ENCODE data around the gene AKAP12. TPM values are rescaled to one million over a fixed set of nuclear protein-coding genes. Genes with fewer than 3 reads are reported as not detected.

AKAP12 gene
- total RNA-seq, 1 experiment from 2014 or later: 109 TPM

DNA sequence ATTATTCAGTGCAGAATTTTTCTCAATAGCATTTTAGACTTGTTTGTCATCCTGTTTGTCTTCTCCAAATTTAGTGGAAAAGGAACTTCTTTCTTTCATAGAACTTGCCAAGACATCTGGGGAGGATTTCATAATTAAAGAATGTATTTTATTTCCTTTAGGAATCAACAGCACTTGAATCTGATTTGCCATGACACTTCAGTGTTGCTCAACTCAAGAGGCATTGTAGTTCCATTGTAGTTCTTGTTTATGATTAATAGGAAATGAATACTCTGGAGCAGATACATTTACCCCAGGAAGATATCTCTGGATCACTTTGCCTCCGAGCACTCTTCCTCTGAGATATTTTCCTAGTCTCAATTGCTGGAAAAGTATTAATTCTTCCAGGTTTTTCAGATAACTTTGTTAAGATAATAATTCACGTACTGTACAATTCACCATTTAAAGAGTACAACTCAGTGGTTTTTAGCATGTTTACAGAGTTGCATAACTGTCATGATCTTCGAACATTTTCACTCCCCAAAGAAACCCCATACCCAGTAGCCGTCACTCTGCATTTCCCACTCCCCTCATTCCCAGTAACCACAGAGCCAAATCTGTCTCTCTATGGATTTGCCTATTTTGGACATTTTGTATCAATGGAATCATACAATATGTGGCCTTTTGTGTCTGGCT is 29.7 kb downstream of the AKAP12 start:
- no peak overlapping the region for H3K27ac ChIP-seq (ENCODE audit: low read length)
- ATAC-seq: no peak
- no peaks in the 10 kb centered on the region for H4K20me1 ChIP-seq (ENCODE audit: low read length)
- no peaks in the 10 kb centered on the region for H3F3A ChIP-seq (ENCODE audit: low read length, unreplicated experiment)
- 0 out of 2 replicates have a peak, but pooled peaks cover 4% of the 10 kb centered on the region for H3K79me2 ChIP-seq (ENCODE audit: low read length)
- TF ChIP-seq, protein P1, sequence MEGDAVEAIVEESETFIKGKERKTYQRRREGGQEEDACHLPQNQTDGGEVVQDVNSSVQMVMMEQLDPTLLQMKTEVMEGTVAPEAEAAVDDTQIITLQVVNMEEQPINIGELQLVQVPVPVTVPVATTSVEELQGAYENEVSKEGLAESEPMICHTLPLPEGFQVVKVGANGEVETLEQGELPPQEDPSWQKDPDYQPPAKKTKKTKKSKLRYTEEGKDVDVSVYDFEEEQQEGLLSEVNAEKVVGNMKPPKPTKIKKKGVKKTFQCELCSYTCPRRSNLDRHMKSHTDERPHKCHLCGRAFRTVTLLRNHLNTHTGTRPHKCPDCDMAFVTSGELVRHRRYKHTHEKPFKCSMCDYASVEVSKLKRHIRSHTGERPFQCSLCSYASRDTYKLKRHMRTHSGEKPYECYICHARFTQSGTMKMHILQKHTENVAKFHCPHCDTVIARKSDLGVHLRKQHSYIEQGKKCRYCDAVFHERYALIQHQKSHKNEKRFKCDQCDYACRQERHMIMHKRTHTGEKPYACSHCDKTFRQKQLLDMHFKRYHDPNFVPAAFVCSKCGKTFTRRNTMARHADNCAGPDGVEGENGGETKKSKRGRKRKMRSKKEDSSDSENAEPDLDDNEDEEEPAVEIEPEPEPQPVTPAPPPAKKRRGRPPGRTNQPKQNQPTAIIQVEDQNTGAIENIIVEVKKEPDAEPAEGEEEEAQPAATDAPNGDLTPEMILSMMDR (conservative IDR thresholded peaks at IDR 0.05; ENCODE audit: low read depth, low read length): no peak
- no peak for TF ChIP-seq EZH2phosphoT487 (IDR thresholded peaks at IDR 0.05; ENCODE audit: borderline replicate concordance, low read length)
- no peak for TF ChIP-seq EZH2 (IDR thresholded peaks at IDR 0.05; ENCODE audit: low read length, unreplicated experiment)
- no peaks in the 10 kb centered on the region for H3K36me3 ChIP-seq (ENCODE audit: low read depth, low read length)
- no peaks in the 10 kb centered on the region for H3K27me3 ChIP-seq (ENCODE audit: low read length)
- CTCF ChIA-PET: no interaction called here
- no TSS peak for BruUV-seq (replicated peaks)
- H3K4me1 ChIP-seq (ENCODE audit: insufficient read depth, low read length): no peaks in the 10 kb centered on the region
- no peak overlapping the region for H2AFZ ChIP-seq (ENCODE audit: low read length)
- H3K9me3 ChIP-seq (ENCODE audit: low read length): no peaks in the 10 kb centered on the region
- DNase-seq: peak; percentile 3
- H3K9me2 ChIP-seq (replicated peaks; ENCODE audit: low read length): no peaks in the 10 kb centered on the region
- no peak overlapping the region for H3K4me2 ChIP-seq (ENCODE audit: low read length)
- intact Hi-C loops (cut with micrococcal nuclease): no loop called here
- no peak overlapping the region for H3K9ac ChIP-seq (ENCODE audit: low read length)
- H3K4me3 ChIP-seq (ENCODE audit: low read length): no peak overlapping the region
- POLR2A ChIA-PET (ENCODE audit: unreplicated experiment): no interaction called here

DNA sequence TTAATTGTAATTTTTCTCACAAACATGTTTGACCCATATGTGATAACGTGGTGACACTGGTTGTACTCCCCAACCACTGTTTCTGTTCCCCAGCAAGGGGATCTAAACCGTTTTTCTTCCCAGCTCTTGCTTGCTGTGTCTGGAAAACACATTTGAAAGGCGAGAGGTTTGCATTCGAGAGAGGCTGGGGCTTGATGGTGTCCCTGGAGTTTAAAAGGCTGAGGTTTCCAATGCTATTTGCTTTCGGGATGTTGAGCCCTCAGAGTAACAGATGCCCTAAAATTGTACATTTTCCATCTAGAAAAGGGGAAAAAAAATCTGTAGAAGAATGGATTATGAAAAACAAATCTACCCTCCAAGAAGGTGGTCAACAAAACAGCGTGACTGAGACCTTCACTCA is 35.4 kb downstream of the AKAP12 start:
- ChIA-PET POLR2A (ENCODE audit: unreplicated experiment) (no interaction called here), CTCF (no interaction called here)
- Histone ChIP-seq H2AFZ (ENCODE audit: low read length) (no peak overlapping the region), H3K4me2 (ENCODE audit: low read length) (no peak overlapping the region), H3K79me2 (ENCODE audit: low read length) (no peaks in the 10 kb centered on the region), H3K36me3 (ENCODE audit: low read depth, low read length) (no peaks in the 10 kb centered on the region), H3K27ac (ENCODE audit: low read length) (no peak overlapping the region), H3F3A (ENCODE audit: low read length, unreplicated experiment) (no peaks in the 10 kb centered on the region), H3K27me3 (ENCODE audit: low read length) (no peaks in the 10 kb centered on the region), H3K9me2 (replicated peaks; ENCODE audit: low read length) (no peaks in the 10 kb centered on the region), H3K9me3 (ENCODE audit: low read length) (no peaks in the 10 kb centered on the region), H4K20me1 (ENCODE audit: low read length) (no peaks in the 10 kb centered on the region), H3K9ac (ENCODE audit: low read length) (no peak overlapping the region), H3K4me3 (ENCODE audit: low read length) (no peak overlapping the region), H3K4me1 (ENCODE audit: insufficient read depth, low read length) (no peaks in the 10 kb centered on the region)
- no peak for ATAC-seq
- TF ChIP-seq, protein P1 (conservative IDR thresholded peaks at IDR 0.05; ENCODE audit: low read depth, low read length): no peak
- TF ChIP-seq EZH2phosphoT487 (IDR thresholded peaks at IDR 0.05; ENCODE audit: borderline replicate concordance, low read length) (no peak), EZH2 (IDR thresholded peaks at IDR 0.05; ENCODE audit: low read length, unreplicated experiment) (no peak)
- intact Hi-C loops (cut with micrococcal nuclease): no loop called here
- no TSS peak for BruUV-seq (replicated peaks)
- DNase-seq: no peak

DNA sequence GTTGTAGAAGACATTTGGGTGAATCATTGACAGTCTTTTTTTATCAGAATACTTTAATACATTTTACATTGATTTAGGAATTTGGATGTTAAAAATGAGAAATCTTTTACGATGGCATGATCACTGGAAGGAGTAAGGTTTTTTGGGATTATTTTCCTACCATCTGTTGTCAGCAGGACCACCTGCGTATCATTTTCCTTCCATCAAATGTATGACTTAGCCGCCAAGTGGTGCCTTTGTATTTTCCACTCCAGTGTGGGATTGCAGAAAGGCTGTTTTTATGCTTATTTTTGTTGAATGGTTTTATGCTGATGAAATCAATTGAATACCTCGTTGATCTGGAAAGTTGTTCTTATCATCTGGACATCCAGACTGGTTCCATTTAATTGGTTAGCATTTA is 35.8 kb downstream of the AKAP12 start:
- Histone ChIP-seq H3K9me3 (ENCODE audit: low read length) (no peaks in the 10 kb centered on the region), H3K27ac (ENCODE audit: low read length) (no peak overlapping the region), H3K4me2 (ENCODE audit: low read length) (no peak overlapping the region), H2AFZ (ENCODE audit: low read length) (no peak overlapping the region), H3K4me1 (ENCODE audit: insufficient read depth, low read length) (no peaks in the 10 kb centered on the region), H3K4me3 (ENCODE audit: low read length) (no peak overlapping the region), H3K27me3 (ENCODE audit: low read length) (no peaks in the 10 kb centered on the region), H4K20me1 (ENCODE audit: low read length) (no peaks in the 10 kb centered on the region), H3K79me2 (ENCODE audit: low read length) (no peaks in the 10 kb centered on the region), H3K9me2 (replicated peaks; ENCODE audit: low read length) (no peaks in the 10 kb centered on the region), H3K9ac (ENCODE audit: low read length) (no peak overlapping the region), H3F3A (ENCODE audit: low read length, unreplicated experiment) (no peaks in the 10 kb centered on the region), H3K36me3 (ENCODE audit: low read depth, low read length) (no peaks in the 10 kb centered on the region)
- intact Hi-C loops (cut with micrococcal nuclease): no loop called here
- DNase-seq: no peak
- no TSS peak for BruUV-seq (replicated peaks)
- ChIA-PET CTCF (no interaction called here), POLR2A (ENCODE audit: unreplicated experiment) (no interaction called here)
- TF ChIP-seq EZH2phosphoT487 (IDR thresholded peaks at IDR 0.05; ENCODE audit: borderline replicate concordance, low read length): no peak
- TF ChIP-seq, protein P1 (conservative IDR thresholded peaks at IDR 0.05; ENCODE audit: low read depth, low read length): no peak
- no peak for ATAC-seq

All from PC-3 (cell line).